NT2/D1 (cell line): ENCODE results near the gene U2SURP.

Experiments
- SUZ12 ChIP-seq: IDR thresholded peaks from 2 replicates; pipeline ENCODE4 v1.6.1; 2011; ENCODE audit not compliant: insufficient read length, insufficient read depth; ENCODE audit errors: extremely low read depth
- YY1 ChIP-seq: IDR thresholded peaks from 2 replicates; pipeline ENCODE4 v1.6.1; 2011; ENCODE audit not compliant: insufficient read length, insufficient read depth
- ZNF274 ChIP-seq: IDR thresholded peaks from 2 replicates; pipeline ENCODE4 v1.6.1; 2011; ENCODE audit warnings: mild to moderate bottlenecking, low read depth, low read length

DNA sequence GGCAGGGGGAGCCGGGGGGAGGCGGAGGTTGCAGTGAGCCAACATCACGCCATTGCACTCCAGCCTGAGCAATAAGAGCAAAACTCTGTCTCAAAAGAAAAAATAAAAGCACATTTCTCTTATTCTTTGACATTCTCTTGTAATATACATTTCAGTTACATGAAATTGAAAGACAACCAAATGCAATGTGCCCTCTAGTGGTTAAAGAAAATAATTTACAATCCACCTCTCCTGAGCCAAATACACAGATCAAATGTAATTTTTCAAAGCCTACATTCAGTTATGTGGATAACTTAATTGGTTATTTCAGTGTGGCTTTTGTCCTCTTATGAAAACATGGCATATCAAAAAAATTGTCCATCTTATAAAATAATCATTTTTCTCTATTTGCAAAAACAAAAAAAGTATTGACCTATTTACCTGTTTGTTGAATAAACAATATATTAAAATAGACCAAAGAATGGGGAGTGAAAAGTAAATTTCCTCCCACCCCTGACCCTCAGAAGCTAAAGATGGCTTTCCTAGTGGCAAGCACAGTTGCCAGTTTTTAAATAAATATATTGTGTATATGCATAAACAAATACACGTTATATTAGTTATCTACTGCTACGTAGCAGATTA, 14.2 kb upstream of the U2SURP start:
- TF ChIP-seq YY1 (no peak), ZNF274 (no peak), SUZ12 (no peak)
